K562 (cell line): ENCODE data around the gene RINT1. TPM values are rescaled to one million over a fixed set of nuclear protein-coding genes. Genes with fewer than 3 reads are reported as not detected.

Experiments
- ATAC-seq: fragments of 200-7000 bp; cut with Tn5 transposase; 3 replicates; pipeline ENCODE4 v1.9.1; 2020; ENCODE audit warnings: moderate library complexity
- BruUV-seq: library from RNA; stranded (reverse); fragments of 400-500 nt; replicated peaks from 2 replicates; lab custom pipeline; 2021; lab: Mats Ljungman, UMichigan
- CTCF ChIA-PET: fragments of 300-600 bp; formaldehyde crosslinking; extraction: SDS; loops from one replicate; lab custom pipeline; 2021; ENCODE audit warnings: low intra/inter-chr PET ratio; lab: Yijun Ruan, JAX
- POLR2A ChIA-PET: fragments of 300-600, 350-650 bp; sonication (Branson Sonifier 250); formaldehyde crosslinking; extraction: SDS; loops from one replicate; lab custom pipeline; 2021; ENCODE audit warnings: antibody characterized with exemption, inconsistent platforms; lab: Yijun Ruan, JAX
- DNase-seq, 4 experiments: peaks; one replicate each; pipeline versions ENCODE4 v3.0.0 to v3.0.0-alpha.2; 2011 to 2018; ENCODE audit warnings: low spot score in 3 of 4, mixed read lengths in 3 of 4; ENCODE audit errors: extremely low read depth in 1 of 4
- FAIRE-seq: peaks from 2 replicates; lab custom pipeline; 2011; peaks lifted over from hg19 to GRCh38; lab: Jason Lieb, UNC
- H2AFZ ChIP-seq: 2 replicates; pipeline ENCODE4 v1.6.0; 2011; ENCODE audit warnings: low read depth, low read length, control low read depth, inconsistent platforms
- H3K27ac ChIP-seq: fragments of 200-600 bp; 3 replicates; pipeline ENCODE4 v1.8.0; 2011; ENCODE audit warnings: low read depth, mild to moderate bottlenecking, control low read depth, inconsistent platforms, low read length, moderate library complexity, mixed read lengths; ENCODE audit errors: extremely low read depth
- H3K27me3 ChIP-seq, 2 experiments: fragments of 300-600 bp in 1 of 2; 2 replicates in 1 of 2; 3 replicates in 1 of 2; pipeline versions ENCODE4 v1.6.0 to v1.8.0; 2011; ENCODE audit warnings: inconsistent platforms in 2 of 2, low read length in 2 of 2, mild to moderate bottlenecking in 1 of 2, mixed read lengths in 1 of 2, moderate library complexity in 1 of 2; ENCODE audit not compliant: control insufficient read depth in 2 of 2, insufficient read depth in 2 of 2
- H3K36me3 ChIP-seq: fragments of 300-600 bp; 3 replicates; pipeline ENCODE4 v1.8.0; 2011; ENCODE audit warnings: mild to moderate bottlenecking, low read length, inconsistent platforms; ENCODE audit not compliant: control insufficient read depth, insufficient read depth
- H3K4me1 ChIP-seq, 2 experiments: fragments of 200-600 bp in 1 of 2; replicated peaks in 1 of 2; 2 replicates in 1 of 2; 3 replicates in 1 of 2; pipeline versions ENCODE4 v1.5.1 to v1.8.0; 2011; ENCODE audit warnings: inconsistent platforms in 2 of 2, low read length in 2 of 2, mild to moderate bottlenecking in 1 of 2, mixed read lengths in 1 of 2, moderate library complexity in 1 of 2; ENCODE audit not compliant: control insufficient read depth in 2 of 2, insufficient read depth in 2 of 2
- H3K4me2 ChIP-seq: 2 replicates; pipeline ENCODE4 v1.6.1; 2011; ENCODE audit warnings: low read length, control low read depth, inconsistent platforms, mixed read lengths; ENCODE audit not compliant: insufficient read depth
- H3K4me3 ChIP-seq: fragments of 200-600 bp; sonication (generic), shearing (Covaris generic); 2 replicates; pipeline ENCODE4 v1.5.1; 2016; ENCODE audit warnings: control low read depth, inconsistent platforms
- H3K79me2 ChIP-seq: fragments of 200-600 bp; 3 replicates; pipeline ENCODE4 v1.8.0; 2011; ENCODE audit warnings: low read length, inconsistent platforms; ENCODE audit not compliant: control insufficient read depth, insufficient read depth
- H3K9ac ChIP-seq, 2 experiments: 2 replicates each; pipeline versions ENCODE4 v1.6.0 to v1.6.1; 2011; ENCODE audit warnings: low read depth in 2 of 2, low read length in 2 of 2, control low read depth in 1 of 2, inconsistent platforms in 1 of 2, mild to moderate bottlenecking in 1 of 2, mixed read lengths in 1 of 2; ENCODE audit not compliant: insufficient read depth in 1 of 2
- H3K9me1 ChIP-seq: one replicate; pipeline ENCODE4 v1.6.0; 2011; ENCODE audit warnings: inconsistent platforms, mild to moderate bottlenecking, low read length, moderate library complexity; ENCODE audit not compliant: control insufficient read depth, insufficient read depth
- H3K9me3 ChIP-seq: replicated peaks from 2 replicates; pipeline ENCODE4 v1.5.1; 2011; ENCODE audit warnings: low read depth, low read length, inconsistent platforms; ENCODE audit not compliant: control insufficient read depth, insufficient read depth
- H4K20me1 ChIP-seq: replicated peaks from 2 replicates; pipeline ENCODE4 v1.6.1; 2011; ENCODE audit warnings: low read length, inconsistent platforms, mixed read lengths; ENCODE audit not compliant: control insufficient read depth, insufficient read depth
- MTA1 ChIP-seq: fragments of 450-650 bp; IDR thresholded peaks from 2 replicates; pipeline ENCODE4 v1.6.1; 2017; ENCODE audit warnings: borderline replicate concordance
- SIN3B ChIP-seq: fragments of 450-650 bp; IDR thresholded peaks from 2 replicates; pipeline ENCODE4 v1.6.1; 2017; ENCODE audit warnings: low read depth, mild to moderate bottlenecking, moderate library complexity
- ZKSCAN1 ChIP-seq: fragments of 150-350 bp; IDR thresholded peaks from 2 replicates; pipeline ENCODE4 v1.6.1; 2016; ENCODE audit warnings: low read depth, low read length
- ZNF785 ChIP-seq: fragments of 250-450 bp; sonication (Bioruptor Pico); IDR thresholded peaks from 2 replicates; pipeline ENCODE4 v1.4.0; 2020; ENCODE audit warnings: mild to moderate bottlenecking
- WGBS: fragments of 100-300 bp; shearing (Covaris generic); methylation state at CpG from one replicate; pipeline ENCODE4 v1.1.6; 2016; ENCODE audit warnings: low coverage, mixed read lengths; ENCODE audit not compliant: insufficient coverage; ENCODE audit errors: missing lambda C conversion rate; 5-methylcytosine and 5-hydroxymethylcytosine counted together
- in situ Hi-C: fragments of 300-500 bp; cut with MboI; formaldehyde crosslinking; loops from 4 replicates; pipeline ENCODE4 v1.15.0; 2018; ENCODE audit warnings: inconsistent platforms, mixed read lengths
- intact Hi-C: fragments of 100-400 bp; cut with micrococcal nuclease; formaldehyde crosslinking; loops from 2 replicates; pipeline ENCODE4 v1.14.2; 2022
- polyA plus RNA-seq, 8 experiments: library from polyadenylated mRNA; depleted of rRNA in 4 of 8; stranded (reverse) in 5 of 8; unstranded in 3 of 8; fragments of >200 nt; fragmentation: Nextera tagmentation in 2 of 8; fragmentation: Illumina TruSeq in 1 of 8; extraction: Ambion mirVana in 2 of 8; extraction: Trizol in 1 of 8; gene quantifications; 2 replicates each; pipeline versions ENCODE4 v1.2.1 to v1.2.3, GENCODE V29; 2011 to 2014; ENCODE audit warnings: inconsistent platforms in 1 of 8, missing spikeins in 1 of 8
- total RNA-seq, 7 experiments: library from RNA; depleted of rRNA in 6 of 7; stranded (reverse); fragments of >200 nt in 6 of 7; fragmentation: Illumina TruSeq in 2 of 7; extraction: Trizol in 2 of 7; gene quantifications; 2 replicates each; pipeline versions ENCODE4 v1.2.1 to v1.2.3, GENCODE V29; 2011 to 2021; ENCODE audit warnings: low replicate concordance in 1 of 7
- TF ChIP-seq, protein P1 (sequence below): fragments of 200-400 bp; formaldehyde crosslinking; IDR thresholded peaks from 2 replicates; pipeline ENCODE4 v1.6.1; 2017; ENCODE audit warnings: mild to moderate bottlenecking, low read depth, low read length, moderate library complexity
- TF ChIP-seq, protein P2 (sequence below): fragments of 450-650 bp; formaldehyde crosslinking; IDR thresholded peaks from 2 replicates; pipeline ENCODE4 v1.4.0; 2022; ENCODE audit warnings: mild to moderate bottlenecking, moderate library complexity
- TF ChIP-seq, protein P3 (sequence below): fragments of 250-450 bp; sonication (Bioruptor Pico); IDR thresholded peaks from 2 replicates; pipeline ENCODE4 v1.5.0; 2021; ENCODE audit warnings: mild to moderate bottlenecking, borderline replicate concordance

Gene RINT1
- total and polyA plus RNA-seq, 9 of the 15 experiments (the other 6 are each of a cell fraction or from before 2014, with no cell fraction given), result 21.3 to 74.3 (median 27.4) TPM

DNA sequence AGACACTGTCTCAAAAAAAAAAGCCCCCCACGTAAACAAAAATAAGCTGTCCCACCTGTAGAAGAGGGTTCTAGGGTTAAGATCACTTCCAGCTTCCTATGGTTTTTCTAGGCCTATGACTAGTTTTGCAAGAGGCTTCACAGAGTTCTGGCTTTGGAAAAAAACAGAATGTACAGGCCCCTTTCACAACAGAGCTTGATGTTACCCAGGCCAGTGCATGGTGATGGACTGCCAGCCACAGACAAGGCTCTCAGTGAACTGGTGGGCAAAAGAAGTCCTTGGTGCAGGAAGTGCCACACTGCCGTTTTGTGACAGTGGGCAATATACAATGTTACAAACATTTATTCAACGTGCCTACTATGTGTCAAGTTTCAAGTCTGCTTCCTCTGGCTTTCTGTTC is 67.5 kb downstream of the RINT1 start:
- H3K79me2 ChIP-seq, result peaks cover 5% of the 10 kb centered on the region; the same call in 1 of the 3 replicates
- intact Hi-C loops (loop anchor here (10.0 kb wide), 1 partner anchor 335 kb away; no protein-coding TSS in a partner anchor), in situ Hi-C loops (no loop called here)
- ATAC-seq, result peak; percentile 11; the same call in 1 of the 3 replicates
- H3K36me3 ChIP-seq, result no peaks in the 10 kb centered on the region
- no peaks in the 10 kb centered on the region for H3K9me1 ChIP-seq
- H3K4me1 ChIP-seq, result peaks cover 0 to 11% of the 10 kb centered on the region in 2 experiments; a peak in 3 of 5 replicates
- H3K27ac ChIP-seq, result no peak overlapping the region
- H3K4me3 ChIP-seq, result peak overlapping the region; percentile 32
- H3K4me2 ChIP-seq, result peak overlapping the region; percentile 74
- ChIA-PET CTCF (no interaction called here), POLR2A (interaction anchor here (0.8 to 3.5 kb wide), 3 partner anchors 11 to 16 kb away, joined by 4 to 12 read pairs (median 5); no protein-coding TSS in a partner anchor)
- no peaks in the 10 kb centered on the region for H3K9me3 ChIP-seq
- no peak for FAIRE-seq
- no TSS peak for BruUV-seq
- peak overlapping the region in 1 of 2 experiments; percentile 60; a peak in 2 of 4 replicates for H3K9ac ChIP-seq
- 23% methylated on average over 3 of the region's 3 CpGs for WGBS
- TF ChIP-seq MTA1 (no peak), ZKSCAN1 (peak; percentile 90)
- DNase-seq, result no peak
- peaks cover 3 to 8% of the 10 kb centered on the region in 2 experiments; a peak in 2 of 5 replicates for H3K27me3 ChIP-seq
- H4K20me1 ChIP-seq, result no peaks in the 10 kb centered on the region
- H2AFZ ChIP-seq, result peak overlapping the region; percentile 90

DNA sequence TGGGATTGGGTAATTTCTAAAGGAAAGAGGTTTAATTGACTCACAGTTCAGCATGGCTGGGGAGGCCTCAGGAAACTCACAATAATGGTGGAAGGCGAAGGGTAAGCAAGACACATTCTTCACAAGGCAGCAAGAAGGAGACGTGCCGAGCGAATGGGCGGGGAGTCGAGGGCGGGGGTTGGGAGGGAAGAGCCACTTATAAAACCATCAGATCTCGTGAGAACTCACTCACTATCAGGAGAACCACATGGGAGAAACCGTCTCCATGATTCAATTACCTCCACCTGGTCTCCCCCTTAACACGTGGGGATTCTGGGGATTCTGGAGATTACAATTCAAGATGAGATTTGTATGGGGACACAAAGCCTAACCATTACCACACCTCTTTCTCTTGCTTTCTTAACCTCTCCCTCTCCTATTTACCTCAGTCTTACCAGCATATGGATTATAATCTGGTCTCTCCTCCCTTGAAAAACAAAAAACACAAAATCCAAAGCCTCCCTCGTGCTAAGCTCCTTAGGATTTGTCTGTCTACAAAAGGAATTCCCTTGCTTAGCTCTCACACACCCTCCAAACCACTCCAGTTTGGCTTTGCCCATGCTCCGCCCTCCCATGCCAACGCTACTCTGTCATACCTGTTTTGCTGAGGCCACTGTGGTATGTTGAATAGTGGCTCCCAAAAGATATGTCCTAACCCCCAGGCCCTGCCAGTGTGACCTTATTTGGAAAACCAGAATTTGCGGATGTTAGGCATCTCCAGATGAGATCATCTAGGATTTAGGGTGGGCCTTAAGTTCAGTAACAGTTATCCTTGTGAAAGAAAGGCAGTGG is 68.9 kb downstream of the RINT1 start:
- H4K20me1 ChIP-seq, result no peaks in the 10 kb centered on the region
- FAIRE-seq (no peak), ATAC-seq (peak; percentile 78), DNase-seq (peak; percentile 53 to 78 (median 64))
- H3K9me3 ChIP-seq, result no peaks in the 10 kb centered on the region
- POLR2A ChIA-PET, result interaction anchor here (0.6 to 1.7 kb wide), 3 partner anchors 15 to 104 kb away, joined by 3 to 4 read pairs (median 4); no protein-coding TSS in a partner anchor
- intact Hi-C loops (no loop called here), in situ Hi-C loops (no loop called here)
- CTCF ChIA-PET, result no interaction called here
- peak overlapping the region; percentile 44; the same call in 2 of the 3 replicates for H3K27ac ChIP-seq
- BruUV-seq, result no TSS peak
- peak overlapping the region; percentile 32 for H3K4me3 ChIP-seq
- H3K9ac ChIP-seq, result peak overlapping the region in 1 of 2 experiments; percentile 60; a peak in 2 of 4 replicates
- no peaks in the 10 kb centered on the region for H3K9me1 ChIP-seq
- WGBS, result 28% methylated on average over 14 of the region's 14 CpGs
- peak overlapping the region; percentile 90 for H2AFZ ChIP-seq
- peak overlapping the region; percentile 74 for H3K4me2 ChIP-seq
- H3K27me3 ChIP-seq, result peaks cover 3 to 8% of the 10 kb centered on the region in 2 experiments; a peak in 2 of 5 replicates
- peaks cover 5% of the 10 kb centered on the region; the same call in 1 of the 3 replicates for H3K79me2 ChIP-seq
- peaks cover 0 to 10% of the 10 kb centered on the region in 2 experiments; a peak in 3 of 5 replicates for H3K4me1 ChIP-seq
- H3K36me3 ChIP-seq, result no peaks in the 10 kb centered on the region
- TF ChIP-seq, protein P1, sequence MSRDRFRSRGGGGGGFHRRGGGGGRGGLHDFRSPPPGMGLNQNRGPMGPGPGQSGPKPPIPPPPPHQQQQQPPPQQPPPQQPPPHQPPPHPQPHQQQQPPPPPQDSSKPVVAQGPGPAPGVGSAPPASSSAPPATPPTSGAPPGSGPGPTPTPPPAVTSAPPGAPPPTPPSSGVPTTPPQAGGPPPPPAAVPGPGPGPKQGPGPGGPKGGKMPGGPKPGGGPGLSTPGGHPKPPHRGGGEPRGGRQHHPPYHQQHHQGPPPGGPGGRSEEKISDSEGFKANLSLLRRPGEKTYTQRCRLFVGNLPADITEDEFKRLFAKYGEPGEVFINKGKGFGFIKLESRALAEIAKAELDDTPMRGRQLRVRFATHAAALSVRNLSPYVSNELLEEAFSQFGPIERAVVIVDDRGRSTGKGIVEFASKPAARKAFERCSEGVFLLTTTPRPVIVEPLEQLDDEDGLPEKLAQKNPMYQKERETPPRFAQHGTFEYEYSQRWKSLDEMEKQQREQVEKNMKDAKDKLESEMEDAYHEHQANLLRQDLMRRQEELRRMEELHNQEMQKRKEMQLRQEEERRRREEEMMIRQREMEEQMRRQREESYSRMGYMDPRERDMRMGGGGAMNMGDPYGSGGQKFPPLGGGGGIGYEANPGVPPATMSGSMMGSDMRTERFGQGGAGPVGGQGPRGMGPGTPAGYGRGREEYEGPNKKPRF, result no peak
- TF ChIP-seq SIN3B, result no peak
- TF ChIP-seq, protein P2, sequence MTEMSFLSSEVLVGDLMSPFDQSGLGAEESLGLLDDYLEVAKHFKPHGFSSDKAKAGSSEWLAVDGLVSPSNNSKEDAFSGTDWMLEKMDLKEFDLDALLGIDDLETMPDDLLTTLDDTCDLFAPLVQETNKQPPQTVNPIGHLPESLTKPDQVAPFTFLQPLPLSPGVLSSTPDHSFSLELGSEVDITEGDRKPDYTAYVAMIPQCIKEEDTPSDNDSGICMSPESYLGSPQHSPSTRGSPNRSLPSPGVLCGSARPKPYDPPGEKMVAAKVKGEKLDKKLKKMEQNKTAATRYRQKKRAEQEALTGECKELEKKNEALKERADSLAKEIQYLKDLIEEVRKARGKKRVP, result no peak
- TF ChIP-seq ZNF785 (CRISPR knock-in tag), result no peak
- TF ChIP-seq, protein P3, sequence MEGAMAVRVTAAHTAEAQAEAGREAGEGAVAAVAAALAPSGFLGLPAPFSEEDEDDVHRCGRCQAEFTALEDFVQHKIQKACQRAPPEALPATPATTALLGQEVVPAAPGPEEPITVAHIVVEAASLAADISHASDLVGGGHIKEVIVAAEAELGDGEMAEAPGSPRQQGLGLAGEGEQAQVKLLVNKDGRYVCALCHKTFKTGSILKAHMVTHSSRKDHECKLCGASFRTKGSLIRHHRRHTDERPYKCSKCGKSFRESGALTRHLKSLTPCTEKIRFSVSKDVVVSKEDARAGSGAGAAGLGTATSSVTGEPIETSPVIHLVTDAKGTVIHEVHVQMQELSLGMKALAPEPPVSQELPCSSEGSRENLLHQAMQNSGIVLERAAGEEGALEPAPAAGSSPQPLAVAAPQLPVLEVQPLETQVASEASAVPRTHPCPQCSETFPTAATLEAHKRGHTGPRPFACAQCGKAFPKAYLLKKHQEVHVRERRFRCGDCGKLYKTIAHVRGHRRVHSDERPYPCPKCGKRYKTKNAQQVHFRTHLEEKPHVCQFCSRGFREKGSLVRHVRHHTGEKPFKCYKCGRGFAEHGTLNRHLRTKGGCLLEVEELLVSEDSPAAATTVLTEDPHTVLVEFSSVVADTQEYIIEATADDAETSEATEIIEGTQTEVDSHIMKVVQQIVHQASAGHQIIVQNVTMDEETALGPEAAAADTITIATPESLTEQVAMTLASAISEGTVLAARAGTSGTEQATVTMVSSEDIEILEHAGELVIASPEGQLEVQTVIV, result no peak
